ENCODE results near the gene MYO9A. TPM values are rescaled to one million over a fixed set of nuclear protein-coding genes. Genes with fewer than 3 reads are reported as not detected.

MYO9A gene, protein sequence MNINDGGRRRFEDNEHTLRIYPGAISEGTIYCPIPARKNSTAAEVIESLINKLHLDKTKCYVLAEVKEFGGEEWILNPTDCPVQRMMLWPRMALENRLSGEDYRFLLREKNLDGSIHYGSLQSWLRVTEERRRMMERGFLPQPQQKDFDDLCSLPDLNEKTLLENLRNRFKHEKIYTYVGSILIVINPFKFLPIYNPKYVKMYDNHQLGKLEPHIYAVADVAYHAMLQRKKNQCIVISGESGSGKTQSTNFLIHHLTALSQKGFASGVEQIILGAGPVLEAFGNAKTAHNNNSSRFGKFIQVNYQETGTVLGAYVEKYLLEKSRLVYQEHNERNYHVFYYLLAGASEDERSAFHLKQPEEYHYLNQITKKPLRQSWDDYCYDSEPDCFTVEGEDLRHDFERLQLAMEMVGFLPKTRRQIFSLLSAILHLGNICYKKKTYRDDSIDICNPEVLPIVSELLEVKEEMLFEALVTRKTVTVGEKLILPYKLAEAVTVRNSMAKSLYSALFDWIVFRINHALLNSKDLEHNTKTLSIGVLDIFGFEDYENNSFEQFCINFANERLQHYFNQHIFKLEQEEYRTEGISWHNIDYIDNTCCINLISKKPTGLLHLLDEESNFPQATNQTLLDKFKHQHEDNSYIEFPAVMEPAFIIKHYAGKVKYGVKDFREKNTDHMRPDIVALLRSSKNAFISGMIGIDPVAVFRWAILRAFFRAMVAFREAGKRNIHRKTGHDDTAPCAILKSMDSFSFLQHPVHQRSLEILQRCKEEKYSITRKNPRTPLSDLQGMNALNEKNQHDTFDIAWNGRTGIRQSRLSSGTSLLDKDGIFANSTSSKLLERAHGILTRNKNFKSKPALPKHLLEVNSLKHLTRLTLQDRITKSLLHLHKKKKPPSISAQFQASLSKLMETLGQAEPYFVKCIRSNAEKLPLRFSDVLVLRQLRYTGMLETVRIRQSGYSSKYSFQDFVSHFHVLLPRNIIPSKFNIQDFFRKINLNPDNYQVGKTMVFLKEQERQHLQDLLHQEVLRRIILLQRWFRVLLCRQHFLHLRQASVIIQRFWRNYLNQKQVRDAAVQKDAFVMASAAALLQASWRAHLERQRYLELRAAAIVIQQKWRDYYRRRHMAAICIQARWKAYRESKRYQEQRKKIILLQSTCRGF (N-terminal part only)
- 10 to 100 TPM; 15.4 to 19.1 TPM for total RNA-seq

DNA sequence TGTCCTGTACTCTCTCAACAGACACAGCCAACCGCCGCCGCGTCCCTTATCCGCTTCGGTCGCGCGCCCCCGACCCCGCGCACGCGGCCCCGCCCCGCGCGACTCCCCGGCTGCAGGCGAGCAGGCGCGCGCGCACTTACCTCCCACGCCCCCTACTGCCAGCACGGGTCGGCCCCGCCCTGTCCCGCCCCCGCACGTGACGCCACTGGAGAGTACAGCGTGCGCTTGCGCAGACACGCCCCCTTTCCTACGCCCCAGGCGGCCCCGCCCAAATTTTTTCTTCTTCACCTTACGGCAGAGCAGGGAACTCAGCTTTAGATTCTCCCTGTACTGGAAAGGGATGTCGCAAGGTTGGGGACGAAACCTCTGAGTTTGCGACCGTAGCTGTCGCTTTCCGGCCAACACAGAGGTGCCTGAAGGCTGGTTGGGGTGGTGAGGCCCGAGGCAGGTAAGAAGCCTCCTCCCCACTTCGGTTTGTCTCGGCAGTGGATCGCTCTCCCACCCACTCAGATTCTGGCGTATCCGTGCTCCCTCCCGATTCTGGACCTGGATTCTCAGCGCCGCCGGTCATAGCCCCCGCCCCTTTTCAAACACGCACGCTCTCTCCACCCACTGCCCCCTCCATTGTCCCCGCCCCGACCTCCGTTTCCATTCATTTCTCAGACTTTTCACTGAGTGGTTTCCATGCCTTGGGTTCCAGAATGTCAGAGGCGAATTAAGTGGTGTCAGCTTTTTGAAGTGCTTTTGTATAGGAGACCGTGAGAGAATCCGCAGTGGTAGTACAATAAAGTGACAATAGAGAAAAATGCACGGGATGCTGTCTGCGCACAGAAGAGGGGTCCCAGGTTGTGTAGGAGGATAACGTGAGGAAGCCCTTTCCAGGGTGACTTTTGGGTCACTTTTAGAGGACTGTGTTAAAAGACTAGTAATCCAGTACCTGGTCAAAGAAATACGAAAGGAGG is at the start of gene MYO9A, which contains the start of gene SENP8:
Gene MYO9A (minus strand): TSS at position 134 of the 962 bp plus-strand sequence. CDS start 71,587 bp downstream, outside the sequence.
Gene SENP8 (plus strand): TSS at position 387 of the 962 bp plus-strand sequence. CDS start 21,221 bp downstream, outside the sequence.
- Mint-ChIP-seq H3K36me3 (no peaks in the 10 kb centered on the region), H3K9me3 (no peaks in the 10 kb centered on the region), H3K27ac (peak within 1 kb of the TSS; percentile 99), H3K27me3 (no peaks in the 10 kb centered on the region), H3K4me1 (peaks cover 26% of the 10 kb centered on the region), H3K4me3 (peak within 1 kb of the TSS; percentile 98)
- peak; percentile 94 for DNase-seq

- no peak overlapping the region for H3K27ac Mint-ChIP-seq
- H3K4me1 Mint-ChIP-seq = peaks cover 7% of the 10 kb centered on the region
- DNase-seq = no peak
- no peaks in the 10 kb centered on the region for H3K27me3 Mint-ChIP-seq
- H3K4me3 Mint-ChIP-seq = no peak overlapping the region
- no peaks in the 10 kb centered on the region for H3K36me3 Mint-ChIP-seq
- no peaks in the 10 kb centered on the region for H3K9me3 Mint-ChIP-seq
Observed at GRCh38 chr15:72167445-72167844, 49.5 kb upstream of the MYO9A start.

- Mint-ChIP-seq H3K9me3 (no peaks in the 10 kb centered on the region), H3K27me3 (no peaks in the 10 kb centered on the region), H3K36me3 (no peaks in the 10 kb centered on the region), H3K27ac (no peak overlapping the region), H3K4me1 (peaks cover 7% of the 10 kb centered on the region), H3K4me3 (no peak overlapping the region)
- no peak for DNase-seq
Observed at GRCh38 chr15:72166716-72167417, 48.9 kb upstream of the MYO9A start.

DNA sequence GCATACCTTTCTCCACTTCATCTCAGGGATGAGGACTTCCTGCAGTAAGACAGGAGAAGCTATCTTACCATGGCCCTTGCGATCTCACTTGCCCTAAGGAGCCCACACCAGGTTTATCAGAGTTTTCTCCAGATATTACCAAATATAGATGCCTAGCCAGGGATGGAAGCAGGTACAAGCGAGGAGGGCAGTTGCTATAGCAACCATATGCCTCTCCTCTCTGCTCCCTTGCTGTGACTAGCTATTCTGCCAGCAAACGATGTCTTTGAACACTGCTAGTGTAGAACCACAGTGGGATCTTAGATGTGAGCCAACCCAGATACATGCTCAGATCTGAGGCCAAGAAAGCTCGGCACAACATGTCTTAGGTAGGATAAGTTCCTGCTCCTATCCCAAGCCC is 45.8 kb upstream of the MYO9A start:
- no peaks in the 10 kb centered on the region for H3K9me3 Mint-ChIP-seq
- no peak for DNase-seq

GRCh38 chr15:72162569-72162968 is 44.6 kb upstream of the MYO9A start:
- no peak for DNase-seq
- H3K4me3 Mint-ChIP-seq = no peak overlapping the region
- no peak overlapping the region for H3K27ac Mint-ChIP-seq
- no peaks in the 10 kb centered on the region for H3K4me1 Mint-ChIP-seq
- H3K36me3 Mint-ChIP-seq = no peaks in the 10 kb centered on the region
- H3K9me3 Mint-ChIP-seq = no peaks in the 10 kb centered on the region
- no peaks in the 10 kb centered on the region for H3K27me3 Mint-ChIP-seq

More for the DNA sequence above, 45.8 kb upstream of the MYO9A start:
- Mint-ChIP-seq H3K27me3 (no peaks in the 10 kb centered on the region), H3K4me3 (no peak overlapping the region), H3K4me1 (peaks cover 5% of the 10 kb centered on the region), H3K36me3 (no peaks in the 10 kb centered on the region), H3K27ac (no peak overlapping the region)

GRCh38 chr15:72161361-72162132 is 43.6 kb upstream of the MYO9A start:
- H3K4me3 Mint-ChIP-seq = no peak overlapping the region
- H3K9me3 Mint-ChIP-seq = no peaks in the 10 kb centered on the region
- no peaks in the 10 kb centered on the region for H3K36me3 Mint-ChIP-seq
- no peaks in the 10 kb centered on the region for H3K27me3 Mint-ChIP-seq
- no peak for DNase-seq
- H3K4me1 Mint-ChIP-seq = no peaks in the 10 kb centered on the region
- H3K27ac Mint-ChIP-seq = no peak overlapping the region

- Mint-ChIP-seq H3K27me3 (no peaks in the 10 kb centered on the region), H3K9me3 (no peaks in the 10 kb centered on the region), H3K4me3 (no peak overlapping the region), H3K36me3 (no peaks in the 10 kb centered on the region), H3K27ac (no peak overlapping the region), H3K4me1 (peaks cover 1% of the 10 kb centered on the region)
- DNase-seq = no peak
Observed at GRCh38 chr15:72160696-72161245, 42.8 kb upstream of the MYO9A start.

DNA sequence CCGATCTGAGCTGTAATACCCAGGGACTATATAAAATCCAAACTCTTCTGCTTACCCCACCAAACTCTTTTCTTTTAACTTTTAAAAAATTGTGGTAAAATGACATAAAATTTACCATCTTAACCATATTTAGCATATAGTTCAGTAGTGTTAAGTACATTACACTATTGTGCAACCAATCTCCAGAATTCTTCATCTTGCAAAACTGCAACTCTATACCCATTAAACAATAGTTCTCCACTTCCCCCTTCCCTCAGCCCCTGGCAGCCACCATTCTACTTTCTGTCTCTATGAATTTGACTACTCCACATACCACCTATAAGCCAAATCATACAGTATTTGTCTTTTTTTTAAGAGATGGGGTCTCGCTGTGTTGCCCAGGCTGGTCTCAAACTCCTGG is 39.0 kb upstream of the MYO9A start:
- Mint-ChIP-seq H3K4me3 (no peak overlapping the region), H3K27ac (no peak overlapping the region), H3K27me3 (peaks cover 7% of the 10 kb centered on the region), H3K36me3 (no peaks in the 10 kb centered on the region), H3K9me3 (no peaks in the 10 kb centered on the region), H3K4me1 (peaks cover 1% of the 10 kb centered on the region)
- DNase-seq = no peak

DNA sequence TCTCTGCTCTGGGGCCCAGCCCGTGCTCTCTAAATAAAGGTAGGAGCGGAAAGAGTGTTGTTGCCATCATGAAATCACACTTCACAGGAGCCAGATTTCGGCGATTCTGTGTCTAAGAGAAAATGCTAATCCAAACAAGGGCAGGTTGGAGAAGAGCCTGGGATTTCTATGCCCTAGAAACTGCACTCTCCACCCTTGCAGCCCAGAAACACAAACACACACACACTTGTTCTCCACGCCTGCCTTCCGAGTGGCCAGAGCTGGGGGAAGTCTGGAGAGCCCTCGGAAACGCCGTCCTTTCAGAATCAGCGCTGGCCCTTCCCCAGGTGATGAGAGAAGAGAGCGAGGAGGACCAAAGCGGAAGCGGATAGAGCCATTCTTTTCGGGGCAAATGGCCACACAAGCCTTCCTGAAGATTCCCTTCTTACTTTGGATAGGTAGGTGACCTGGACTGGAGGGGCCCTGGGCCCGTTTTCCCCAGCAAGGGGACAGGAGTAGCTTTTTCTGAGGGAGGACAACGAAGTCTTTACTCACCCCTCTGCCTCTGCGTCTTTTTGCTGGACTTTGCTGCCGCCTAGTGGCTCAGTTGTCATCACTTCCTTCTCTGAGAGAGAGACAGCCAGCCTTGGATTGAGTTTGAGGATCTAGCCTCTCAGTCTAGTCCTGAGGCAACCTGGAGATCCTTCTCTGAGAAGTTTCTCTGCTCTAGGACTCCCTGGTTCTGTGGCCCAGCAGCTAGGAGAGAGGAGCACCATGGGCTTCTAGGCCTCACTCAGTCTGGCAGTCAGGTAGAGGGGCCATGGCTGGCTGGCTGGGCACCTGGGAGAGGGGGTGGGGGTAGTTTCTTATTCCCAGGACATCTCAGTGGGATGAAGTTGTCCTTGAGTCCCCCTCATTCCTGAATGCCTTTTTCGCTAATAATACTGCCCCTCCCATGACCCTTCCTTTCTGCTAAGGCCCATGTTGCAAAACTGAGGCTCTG is 38.0 kb upstream of the MYO9A start:
- H3K9me3 Mint-ChIP-seq = no peaks in the 10 kb centered on the region
- peak; percentile 77 for DNase-seq
- peak overlapping the region; percentile 66 for H3K4me3 Mint-ChIP-seq
- H3K36me3 Mint-ChIP-seq = no peaks in the 10 kb centered on the region
- H3K4me1 Mint-ChIP-seq = peaks cover 1% of the 10 kb centered on the region
- H3K27ac Mint-ChIP-seq = no peak overlapping the region
- peaks cover 7% of the 10 kb centered on the region for H3K27me3 Mint-ChIP-seq

DNA sequence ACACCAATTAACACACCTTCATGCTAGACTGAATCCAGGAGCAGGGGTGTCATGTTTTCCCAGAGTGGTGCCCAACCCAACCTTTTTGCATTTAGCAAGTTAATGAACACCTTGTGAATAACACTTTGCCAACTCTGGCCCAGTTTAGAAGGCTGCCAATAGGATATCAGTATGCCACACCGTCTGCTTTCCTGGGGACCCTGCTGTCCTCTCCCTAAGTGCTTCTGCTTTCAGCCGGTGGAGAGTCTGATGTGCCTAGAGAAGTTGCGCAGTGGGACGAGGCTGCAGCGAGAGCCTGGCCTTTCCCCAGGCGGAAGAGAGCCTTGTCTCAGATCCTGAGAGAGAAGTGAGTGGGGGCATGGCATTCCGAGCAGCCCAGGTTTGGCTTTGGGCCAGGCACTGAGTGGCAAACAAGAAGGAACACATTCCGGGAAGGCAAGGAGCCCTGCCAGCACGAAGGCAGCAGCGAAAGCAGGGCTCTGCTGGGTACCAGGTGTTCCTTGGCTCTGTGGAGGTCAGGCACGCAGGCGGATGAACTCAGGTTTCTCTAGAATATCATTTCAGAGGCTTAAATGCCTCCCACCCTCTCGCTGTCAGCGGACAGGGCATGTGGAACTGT is 37.2 kb upstream of the MYO9A start:
- Mint-ChIP-seq H3K9me3 (no peaks in the 10 kb centered on the region), H3K4me1 (peaks cover 1% of the 10 kb centered on the region), H3K4me3 (peak overlapping the region; percentile 66), H3K27me3 (peaks cover 7% of the 10 kb centered on the region), H3K27ac (no peak overlapping the region), H3K36me3 (no peaks in the 10 kb centered on the region)
- no peak for DNase-seq

DNA sequence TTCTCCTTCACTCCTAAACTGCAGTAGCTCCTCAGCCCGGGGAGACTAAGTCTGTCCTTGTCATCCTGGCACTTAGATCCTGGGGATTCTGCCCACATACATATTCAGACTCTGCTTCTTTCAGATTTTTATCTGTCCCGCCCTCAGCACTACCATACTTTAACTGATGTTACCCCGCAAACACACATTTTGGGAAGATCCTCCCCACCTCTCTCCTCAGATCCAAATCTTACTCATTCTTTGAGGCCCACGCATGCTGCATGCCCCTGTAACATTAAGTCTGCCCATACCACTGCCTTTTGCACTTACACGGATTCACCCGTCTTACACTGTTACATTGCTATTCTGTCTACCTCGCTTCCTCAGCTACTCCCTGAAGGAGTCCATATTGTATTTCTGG is 36.4 kb upstream of the MYO9A start:
- DNase-seq = no peak
- Mint-ChIP-seq H3K27ac (no peak overlapping the region), H3K36me3 (no peaks in the 10 kb centered on the region), H3K4me1 (peaks cover 1% of the 10 kb centered on the region), H3K9me3 (no peaks in the 10 kb centered on the region), H3K27me3 (peaks cover 7% of the 10 kb centered on the region), H3K4me3 (no peak overlapping the region)
